Kidney epithelial cell (primary cell): ENCODE measurements around the gene URGCP. TPM values are rescaled to one million over a fixed set of nuclear protein-coding genes. Genes with fewer than 3 reads are reported as not detected.

ENCODE experiments used
- DNase-seq: peaks from one replicate; pipeline ENCODE4 v3.0.0-alpha.2; 2010; ENCODE audit warnings: low read depth
- H3K27me3 ChIP-seq: 2 replicates; pipeline ENCODE4 v1.6.0; 2011; ENCODE audit warnings: low read length; ENCODE audit not compliant: control insufficient read depth, insufficient read depth
- H3K36me3 ChIP-seq: 2 replicates; pipeline ENCODE4 v1.5.1; 2011; ENCODE audit warnings: low read length; ENCODE audit not compliant: control insufficient read depth, insufficient read depth
- H3K4me3 ChIP-seq: 2 replicates; pipeline ENCODE4 v1.5.1; 2011; ENCODE audit warnings: low read depth, mild to moderate bottlenecking, control low read depth, low read length
- CTCF ChIP-seq: IDR thresholded peaks from 2 replicates; pipeline ENCODE4 v1.5.1; 2011; ENCODE audit warnings: mild to moderate bottlenecking, moderate library complexity, low read length, control low read depth, inconsistent platforms; ENCODE audit not compliant: insufficient read depth, poor library complexity, severe bottlenecking
- total RNA-seq: library from RNA; depleted of rRNA; stranded (reverse); fragments of >200 nt; gene quantifications from 2 replicates; pipeline ENCODE4 v1.2.3, GENCODE V29; 2015

Gene URGCP
- total RNA-seq, 1 donor from 2014 or later, result 30.0 TPM

GRCh38 chr7:43869006-43869866 is 37.2 kb downstream of the URGCP start, which contains the start of gene MRPS24:
Gene MRPS24 (minus strand): TSS chr7:43869517. CDS start chr7:43869495, 22 bp downstream.
- DNase-seq, result peak; percentile 45
- peak within 1 kb of the TSS; percentile 92 for H3K4me3 ChIP-seq
- peaks cover 2% of the 10 kb centered on the region for H3K36me3 ChIP-seq
- H3K27me3 ChIP-seq, result no peaks in the 10 kb centered on the region
- no peak for TF ChIP-seq CTCF

GRCh38 chr7:43868681-43869005 is 37.8 kb downstream of the URGCP start:
- no peak for TF ChIP-seq CTCF
- no peak for DNase-seq
- peaks cover 2% of the 10 kb centered on the region for H3K36me3 ChIP-seq
- no peaks in the 10 kb centered on the region for H3K27me3 ChIP-seq
- H3K4me3 ChIP-seq, result peak overlapping the region; percentile 92

GRCh38 chr7:43868181-43868580 is 38.2 kb downstream of the URGCP start:
- Histone ChIP-seq H3K4me3 (peak overlapping the region; percentile 92), H3K36me3 (peaks cover 2% of the 10 kb centered on the region), H3K27me3 (no peaks in the 10 kb centered on the region)
- no peak for TF ChIP-seq CTCF
- no peak for DNase-seq

- Histone ChIP-seq H3K36me3 (peaks cover 2% of the 10 kb centered on the region), H3K4me3 (no peak overlapping the region), H3K27me3 (no peaks in the 10 kb centered on the region)
- no peak for DNase-seq
- no peak for TF ChIP-seq CTCF
These were observed 41.1 kb downstream of the URGCP start for GRCh38 chr7:43865277-43865676.

- Histone ChIP-seq H3K36me3 (peaks cover 2% of the 10 kb centered on the region), H3K4me3 (no peak overlapping the region), H3K27me3 (no peaks in the 10 kb centered on the region)
- no peak for TF ChIP-seq CTCF
- no peak for DNase-seq
These were observed 42.3 kb downstream of the URGCP start for GRCh38 chr7:43864126-43864525.

- H3K27me3 ChIP-seq, result no peaks in the 10 kb centered on the region
- no peak for TF ChIP-seq CTCF
- H3K36me3 ChIP-seq, result no peaks in the 10 kb centered on the region
- no peak overlapping the region for H3K4me3 ChIP-seq
- no peak for DNase-seq
These were observed 49.4 kb downstream of the URGCP start for GRCh38 chr7:43856996-43857395.
